Measurements from ENCODE around the gene MACROD2.

The MACROD2 gene

DNA sequence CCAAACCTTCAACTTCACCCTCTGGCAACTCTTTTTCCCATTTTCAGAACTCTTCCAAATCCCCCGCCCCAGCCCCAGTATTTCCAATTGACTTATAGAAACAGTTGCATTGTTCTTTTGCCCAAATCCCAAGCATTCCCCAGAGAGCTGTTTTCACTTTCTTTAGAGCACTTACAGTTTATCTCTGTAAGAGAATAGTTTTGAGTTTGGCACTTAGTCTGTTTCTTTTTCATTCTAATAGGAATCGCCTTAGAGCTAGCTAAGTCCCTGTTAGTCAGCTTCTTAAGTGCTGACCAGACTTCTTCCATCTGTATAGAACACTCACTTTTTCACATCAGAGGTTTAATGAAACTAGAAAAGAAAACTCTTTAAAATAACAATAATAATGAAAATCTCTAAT, 716.3 kb downstream of the MACROD2 start:
- DNase-seq: no peak

DNA sequence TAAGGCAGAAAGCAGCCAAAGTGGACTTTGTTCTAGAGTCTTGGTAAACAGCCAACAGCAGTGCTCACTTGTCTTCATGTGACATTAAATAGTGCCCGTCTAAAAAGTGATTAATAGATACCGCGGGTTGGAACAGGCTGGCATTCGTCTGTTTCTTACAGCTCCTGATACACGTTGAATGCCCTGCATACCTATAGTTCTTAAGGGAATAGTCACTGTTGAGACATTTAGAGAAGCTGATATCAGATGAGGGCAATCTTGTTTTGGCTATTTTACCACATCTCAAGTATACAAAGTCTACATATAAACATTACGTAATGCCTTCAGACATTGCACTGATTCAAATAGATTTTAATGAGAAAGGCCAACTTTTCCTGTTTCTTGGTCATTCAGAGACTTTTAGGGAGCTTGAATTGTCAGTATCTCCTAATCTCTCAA, 717.0 kb downstream of the MACROD2 start:
- DNase-seq (no peak), ATAC-seq (no peak)

More for the DNA sequence above, 716.3 kb downstream of the MACROD2 start:
- no peak for ATAC-seq

DNA sequence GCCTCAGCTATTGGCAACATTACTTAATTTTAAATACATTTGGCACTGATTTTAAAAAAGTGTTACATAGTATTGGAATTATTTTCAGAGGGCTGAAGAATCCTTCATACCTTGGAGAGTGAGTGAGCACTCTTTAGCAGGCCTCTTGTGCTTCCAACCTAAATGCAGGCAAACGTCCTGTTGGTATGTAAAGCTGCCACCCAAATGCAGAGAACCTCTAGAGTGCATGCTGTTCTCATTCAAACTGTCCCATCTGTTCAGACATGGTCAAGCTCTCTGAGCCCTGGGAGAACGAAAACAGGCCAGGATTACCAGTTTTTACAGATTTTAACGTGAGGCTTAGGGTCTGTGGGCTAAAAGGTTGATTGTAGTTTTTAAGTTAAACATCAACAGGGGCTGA, 720.1 kb downstream of the MACROD2 start:
- DNase-seq (no peak), ATAC-seq (no peak)

DNA sequence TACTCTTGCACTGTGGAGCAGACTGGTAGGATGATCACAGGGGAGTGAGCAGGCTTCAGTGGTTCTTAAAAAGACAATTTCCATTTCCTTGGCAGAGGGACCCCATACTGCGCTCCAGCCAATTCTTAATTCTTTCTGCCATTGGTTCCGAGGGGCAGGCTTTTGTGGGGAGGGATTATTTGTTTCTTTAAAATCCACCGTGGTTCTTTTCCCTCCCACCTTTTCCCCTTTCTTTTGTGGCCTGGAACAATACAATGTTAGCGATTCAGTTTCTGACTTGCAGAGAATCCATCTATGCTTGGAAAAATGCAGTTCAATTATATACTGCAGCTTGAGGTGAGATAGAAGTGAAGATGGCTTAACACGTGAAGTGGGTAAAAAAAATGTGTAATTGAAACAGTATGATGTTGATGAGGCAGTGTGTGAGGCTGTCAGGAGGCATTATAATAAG, 721.1 kb downstream of the MACROD2 start:
- ATAC-seq: no peak
- DNase-seq: no peak

DNA sequence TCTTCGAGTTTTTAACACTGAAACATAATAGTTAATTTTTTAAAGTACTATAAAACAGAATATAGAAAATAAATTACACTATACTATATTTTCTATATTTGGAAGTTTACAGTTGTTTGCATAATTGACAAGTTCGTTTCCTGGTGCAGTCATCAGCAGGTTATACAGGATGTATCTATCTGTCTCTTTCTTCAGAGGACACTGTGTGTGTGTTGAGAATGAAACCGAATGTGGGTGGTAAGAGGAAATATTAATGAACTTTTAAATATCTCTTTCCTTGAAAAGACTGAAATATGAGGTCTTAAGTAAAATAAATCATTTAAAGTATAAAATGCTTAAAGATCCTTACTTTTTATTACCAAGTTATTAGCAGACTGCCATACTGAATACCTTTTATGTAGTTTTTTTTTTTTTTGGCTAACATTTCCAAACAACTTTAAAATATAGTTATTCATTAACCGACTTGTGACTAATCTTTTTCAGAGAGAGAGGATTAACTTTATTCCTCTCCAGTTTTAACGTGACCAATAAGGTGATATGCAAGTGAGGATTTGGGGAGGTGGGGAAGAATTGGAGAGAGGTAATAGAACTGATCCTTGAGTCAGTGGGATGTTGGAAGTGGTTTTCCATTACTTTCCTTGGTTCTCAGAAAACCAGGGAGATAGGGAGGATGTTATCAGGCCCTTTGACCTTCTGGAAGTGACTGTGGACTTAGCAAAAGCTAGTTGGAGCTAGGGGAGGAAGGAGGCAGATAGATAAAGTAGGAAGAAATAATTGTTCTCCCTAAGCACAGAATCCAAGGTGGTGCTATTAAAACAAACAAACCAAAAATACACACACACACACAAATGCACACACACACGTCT, 722.1 kb downstream of the MACROD2 start:
- no peak for ATAC-seq
- no peak for DNase-seq

DNA sequence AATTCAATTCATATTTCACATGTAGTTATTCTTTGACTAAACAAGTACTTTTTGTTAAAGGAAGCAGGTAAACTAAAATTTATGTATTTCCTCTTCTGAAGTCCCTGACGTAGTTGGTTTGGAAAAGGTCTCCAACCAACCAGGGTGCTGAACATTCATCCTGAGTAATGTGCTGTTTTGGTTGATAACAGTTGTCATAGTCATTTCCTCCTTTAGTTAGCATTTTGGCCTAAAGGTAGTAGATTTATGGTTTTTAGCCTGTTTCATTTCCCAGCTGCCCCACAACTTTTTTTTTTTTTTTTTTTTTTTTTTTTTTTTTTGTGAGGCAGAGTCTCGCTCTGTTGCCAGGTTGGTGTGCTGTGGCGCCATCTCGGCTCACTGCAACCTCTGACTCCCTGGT, 724.9 kb downstream of the MACROD2 start:
- no peak for ATAC-seq
- no peak for DNase-seq

DNA sequence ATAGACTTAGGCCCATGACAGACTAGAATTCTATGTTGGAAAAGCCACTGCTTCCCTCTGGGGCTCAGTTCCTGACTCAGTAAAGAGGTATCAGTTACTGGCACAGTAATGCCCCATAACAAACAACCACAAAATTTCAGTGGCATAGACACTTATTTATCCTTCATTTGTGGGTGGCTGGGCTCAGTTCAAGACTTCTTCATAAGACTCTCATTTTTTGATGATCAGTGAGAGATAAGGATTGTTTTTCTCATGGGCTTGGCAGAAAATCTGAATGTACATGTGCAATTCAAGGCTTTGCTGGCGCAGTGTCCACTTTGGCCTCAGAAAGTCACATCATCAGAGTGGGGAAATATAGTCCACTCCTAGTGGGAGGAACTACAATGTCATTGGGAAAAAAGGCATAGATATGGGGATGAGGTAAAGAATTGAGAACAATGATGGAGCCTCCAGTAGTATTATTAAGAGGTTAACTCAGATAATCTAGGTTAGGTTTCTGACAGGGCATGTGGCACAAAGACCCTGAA, 726.7 kb downstream of the MACROD2 start:
- ATAC-seq: no peak
- DNase-seq: no peak

DNA sequence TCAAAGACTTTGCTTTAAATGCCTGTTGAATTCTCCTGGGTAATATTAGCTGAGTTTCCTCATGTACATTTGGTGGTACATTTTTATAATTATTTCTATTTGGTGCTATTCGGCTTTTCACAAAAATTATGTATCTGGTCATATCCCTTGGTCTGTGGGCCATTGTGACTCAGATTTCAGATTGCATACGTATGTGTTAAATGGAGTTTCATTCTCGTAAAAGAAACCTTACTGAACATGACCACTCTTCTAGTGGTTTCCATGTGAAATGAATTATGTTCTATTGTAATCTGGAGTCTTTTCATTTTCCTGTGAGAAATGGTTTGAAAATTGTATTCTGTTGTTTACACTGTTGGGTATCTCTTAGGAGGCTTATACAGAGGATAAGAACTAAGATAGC, 728.3 kb downstream of the MACROD2 start:
- DNase-seq (no peak), ATAC-seq (no peak)

DNA sequence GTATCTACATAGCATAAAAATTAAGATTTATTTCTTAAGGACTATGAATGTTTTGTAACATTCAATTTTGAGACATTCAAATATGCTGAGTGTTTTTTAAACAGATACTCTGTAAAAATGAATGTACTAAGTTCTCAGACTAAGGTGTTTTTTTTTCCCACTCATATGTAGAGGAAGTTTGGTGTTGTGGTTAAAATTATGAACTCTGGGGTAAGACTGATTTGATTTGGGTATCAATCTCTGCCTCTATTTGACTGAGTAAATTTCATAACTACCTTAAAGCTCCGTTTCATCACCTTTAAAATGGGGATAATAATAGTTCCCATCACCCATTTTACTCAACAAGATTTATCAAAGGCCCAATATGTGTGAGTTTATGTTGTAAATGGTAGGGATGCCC, 728.7 kb downstream of the MACROD2 start:
- no peak for DNase-seq
- no peak for ATAC-seq

DNA sequence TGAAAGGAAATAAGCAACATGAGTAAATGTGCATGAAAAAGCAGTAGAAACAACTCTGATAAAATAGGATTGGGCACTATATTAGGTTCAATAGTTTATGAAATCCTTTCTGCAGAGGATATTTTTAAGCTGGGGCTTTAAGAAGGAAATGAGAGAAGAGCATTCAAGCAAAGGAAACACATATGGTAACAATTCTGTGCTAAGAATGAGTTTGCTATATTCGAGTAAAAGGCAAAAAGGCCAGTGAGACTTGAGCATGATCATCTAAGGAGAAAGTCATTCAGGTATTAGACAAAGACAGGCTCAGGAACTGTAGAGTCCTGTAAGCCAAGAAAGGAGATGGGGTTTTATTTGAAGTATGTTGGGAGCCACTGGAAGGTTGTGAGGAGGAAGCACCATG, 729.2 kb downstream of the MACROD2 start:
- ATAC-seq (no peak), DNase-seq (no peak)

DNA sequence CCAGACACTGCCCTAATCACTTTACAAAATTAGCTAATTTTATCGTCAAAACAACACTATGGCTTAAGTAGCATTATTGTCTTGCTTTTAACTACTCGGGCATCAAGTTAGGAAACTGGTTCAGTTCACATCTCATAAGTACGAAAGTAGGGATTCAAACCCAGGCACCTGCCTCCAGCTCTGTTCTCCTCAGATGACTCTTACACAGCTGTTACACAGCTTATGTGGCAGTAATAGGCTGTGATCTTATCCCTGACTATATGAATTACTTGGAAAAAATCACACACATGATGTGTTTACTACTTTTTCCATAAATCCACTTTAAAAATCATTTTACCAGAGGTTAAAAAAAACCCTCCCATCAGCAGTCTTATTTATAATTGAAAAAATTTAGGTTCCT, 731.3 kb downstream of the MACROD2 start:
- ATAC-seq (no peak), DNase-seq (no peak)

DNA sequence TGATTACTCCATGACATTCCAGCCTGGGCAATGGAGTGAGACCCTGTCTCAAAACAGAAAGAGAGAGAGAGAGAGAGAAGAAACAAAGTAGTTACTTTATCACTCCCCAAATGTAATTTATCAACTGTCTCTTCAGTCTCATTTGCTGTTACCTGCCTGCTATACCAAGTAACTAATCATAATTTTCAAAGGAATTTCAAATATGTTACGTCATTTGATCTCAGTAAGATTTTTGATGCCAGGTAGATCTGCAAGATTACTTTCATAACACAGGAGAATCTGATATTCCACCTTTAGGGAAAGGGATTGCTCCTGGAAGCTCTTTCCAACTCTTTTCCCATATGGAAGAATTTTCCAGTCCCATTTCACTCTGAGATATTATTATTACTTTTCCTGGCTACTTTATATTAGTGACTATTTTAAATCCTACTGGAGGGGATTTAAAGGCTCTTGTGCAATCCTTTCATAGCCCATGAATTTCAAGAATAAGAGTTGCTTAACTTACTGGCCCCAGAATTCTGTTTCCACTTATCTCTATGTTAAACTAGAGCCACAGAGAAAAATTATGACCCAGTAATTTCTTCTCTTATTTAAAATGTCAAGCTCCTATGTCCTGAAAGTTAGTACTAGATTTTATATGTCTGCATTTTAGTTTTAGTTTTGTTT, 732.3 kb downstream of the MACROD2 start:
- no peak for DNase-seq
- ATAC-seq: no peak

DNA sequence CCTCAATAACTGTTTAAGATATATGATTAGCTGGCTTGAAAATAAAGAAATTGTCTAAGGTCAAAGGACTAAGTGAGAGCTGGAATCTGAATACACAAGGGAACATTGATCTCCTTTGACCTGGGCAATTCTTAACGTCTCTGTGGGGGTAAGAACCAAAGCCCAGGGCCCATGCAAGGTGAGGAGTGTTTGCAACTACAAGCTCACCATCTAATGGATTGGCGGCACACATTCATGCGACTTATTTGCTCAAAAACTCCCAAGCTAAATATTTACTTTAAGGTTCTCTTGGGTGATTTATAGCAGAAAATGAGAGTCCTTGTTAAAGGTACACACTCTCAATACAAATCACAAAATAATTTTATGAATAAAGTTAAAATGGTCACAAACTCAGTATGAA, 734.1 kb downstream of the MACROD2 start:
- DNase-seq (no peak), ATAC-seq (no peak)

DNA sequence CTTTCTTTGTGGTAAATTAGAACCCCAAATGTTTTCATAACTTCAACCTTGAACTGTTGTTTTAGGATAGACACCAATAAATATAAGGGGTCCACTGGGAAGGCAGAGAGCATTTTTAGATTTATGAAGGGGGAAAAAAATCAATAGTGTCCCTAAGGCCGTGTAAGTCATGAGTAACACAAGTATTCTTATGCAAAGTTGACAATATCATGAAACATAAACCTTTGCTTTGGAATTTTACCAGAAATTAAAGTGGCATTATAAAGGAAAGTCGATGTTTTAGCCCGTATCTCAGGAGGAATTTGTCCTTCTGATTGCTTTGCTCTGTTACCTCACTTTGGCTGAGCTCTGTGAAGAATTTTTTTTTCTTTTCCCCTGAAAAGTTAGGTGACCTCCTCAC, 737.0 kb downstream of the MACROD2 start:
- ATAC-seq: no peak
- DNase-seq: no peak

DNA sequence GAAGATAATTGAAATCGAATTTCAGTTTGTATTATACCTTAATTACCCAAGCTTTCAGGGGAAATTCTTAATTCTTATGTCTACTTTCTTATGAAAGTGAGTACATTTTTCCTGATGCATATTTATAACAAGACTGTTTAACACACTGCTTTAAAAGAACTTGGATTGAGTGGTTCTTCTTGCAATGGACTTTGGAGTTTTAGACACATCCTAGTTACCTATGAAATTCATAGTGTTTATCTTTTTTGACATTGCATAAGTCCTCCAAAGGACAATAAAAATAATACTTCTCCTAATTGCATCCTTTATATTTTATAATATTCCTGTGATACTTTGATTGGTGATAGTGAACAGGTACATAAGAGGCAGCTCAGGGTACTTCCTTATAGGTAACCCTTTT, 737.7 kb downstream of the MACROD2 start:
- no peak for ATAC-seq
- no peak for DNase-seq

DNA sequence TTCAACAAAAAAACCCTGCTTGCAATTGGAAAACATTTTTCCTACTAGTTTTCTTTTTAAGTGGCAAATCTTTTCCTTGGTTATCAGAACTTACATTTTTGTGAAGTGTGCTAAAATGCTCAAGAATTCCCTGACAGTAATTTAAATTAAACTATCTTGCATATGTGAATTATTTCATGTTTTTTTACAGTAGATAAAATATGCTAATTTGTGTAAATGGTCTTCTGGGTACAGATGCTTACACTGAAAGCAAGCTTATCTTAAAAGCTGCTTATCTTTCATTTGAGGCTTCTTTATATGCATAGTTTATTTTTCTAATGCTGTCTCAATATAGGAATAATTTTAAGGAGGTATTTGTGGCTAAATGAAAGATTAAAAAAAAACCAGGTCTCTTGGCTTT, 745.1 kb downstream of the MACROD2 start:
- ATAC-seq: no peak
- DNase-seq: no peak

DNA sequence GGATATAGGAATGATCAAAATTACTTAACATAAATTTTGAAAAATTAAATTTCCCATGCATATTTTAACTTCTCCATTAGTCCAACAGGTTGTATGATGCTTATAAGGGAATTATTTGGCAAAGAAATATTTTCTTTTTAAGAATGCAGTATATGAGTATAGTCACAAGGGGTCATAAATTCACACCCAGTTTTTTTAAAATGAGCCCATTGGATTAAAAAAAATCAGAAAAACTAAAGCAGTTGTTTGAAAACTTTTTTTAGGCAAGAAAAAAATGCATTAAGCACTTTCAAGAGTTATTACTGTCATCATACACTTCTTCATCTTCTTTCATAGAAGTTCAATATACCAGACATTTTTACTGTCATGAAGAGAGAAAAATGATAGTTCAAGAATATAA, 746.3 kb downstream of the MACROD2 start:
- ATAC-seq: no peak
- no peak for DNase-seq

DNA sequence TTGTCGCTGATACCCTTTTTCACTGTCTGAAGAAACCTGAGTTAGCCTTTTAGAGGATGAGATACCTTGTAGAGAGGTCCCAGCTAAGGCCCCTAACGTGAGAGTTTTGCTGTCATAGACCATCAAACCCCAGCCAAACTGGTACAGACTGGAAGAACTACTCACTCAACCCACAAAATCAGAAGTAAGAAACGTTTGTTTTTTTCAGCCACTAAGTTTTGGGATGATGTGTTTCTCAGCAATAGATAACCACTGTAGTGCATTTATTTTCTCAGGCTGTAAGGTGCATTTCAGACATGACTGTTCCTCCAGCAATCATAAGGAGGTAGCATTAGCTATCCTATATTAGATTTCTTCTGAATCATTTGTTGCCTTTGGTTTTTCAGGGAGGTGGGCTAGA, 749.4 kb downstream of the MACROD2 start:
- no peak for DNase-seq
- no peak for ATAC-seq

DNA sequence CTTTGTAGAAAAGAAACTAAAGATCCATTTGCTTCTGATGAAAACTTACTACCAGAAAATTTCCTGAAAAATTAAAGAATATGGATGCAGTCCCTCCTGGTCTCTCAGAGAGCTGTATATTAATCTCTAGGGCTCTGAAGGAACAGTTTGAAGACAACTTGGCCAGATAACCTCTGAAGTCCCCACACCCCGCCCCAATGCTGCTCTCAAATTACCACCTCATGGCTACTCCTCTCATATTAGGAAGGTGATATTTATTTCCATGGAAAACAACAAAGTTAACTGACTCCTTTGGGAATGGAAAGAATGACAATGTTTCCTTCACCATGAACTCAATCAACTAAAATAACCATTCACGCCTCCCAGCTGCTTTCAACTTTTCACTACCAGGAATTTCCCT, 750.5 kb downstream of the MACROD2 start:
- ATAC-seq: no peak
- DNase-seq: no peak

DNA sequence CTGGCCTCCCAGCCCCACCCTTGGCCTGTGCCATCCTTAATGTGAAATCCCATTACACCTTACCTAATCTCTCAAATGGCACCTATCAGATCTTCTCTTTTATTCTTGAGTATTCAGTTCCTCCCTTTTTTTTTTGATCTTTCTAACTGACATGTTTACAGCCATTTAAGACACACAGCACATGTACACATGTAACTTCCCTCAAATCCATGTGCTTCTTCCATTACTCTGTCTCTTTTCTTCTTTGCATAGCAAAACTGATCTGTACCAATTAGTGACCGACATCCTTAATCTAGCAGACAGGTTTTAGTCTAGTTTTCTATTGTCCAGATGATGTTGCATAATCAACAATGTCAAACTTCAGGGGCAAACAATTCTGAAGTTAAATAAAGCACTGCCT, 755.9 kb downstream of the MACROD2 start:
- DNase-seq (no peak), ATAC-seq (no peak)

DNA sequence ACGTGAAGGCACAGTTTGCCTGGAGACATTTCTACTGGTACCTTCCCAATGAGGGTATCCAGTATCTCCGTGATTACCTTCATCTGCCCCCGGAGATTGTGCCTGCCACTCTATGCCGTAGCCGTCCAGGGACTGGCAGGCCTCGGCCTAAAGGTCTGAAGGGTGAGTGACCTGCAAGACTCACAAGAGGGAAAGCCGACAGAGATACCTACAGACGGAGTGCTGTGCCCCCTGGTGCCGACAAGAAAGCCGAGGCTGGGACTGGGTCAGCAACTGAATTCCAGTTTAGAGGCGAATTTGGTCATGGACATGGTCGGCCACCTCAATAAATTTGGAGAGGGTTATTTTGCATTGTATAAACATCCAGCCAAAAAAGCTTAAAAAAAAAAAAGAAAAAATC, 762.4 kb downstream of the MACROD2 start:
- no peak for DNase-seq
- ATAC-seq: no peak

DNA sequence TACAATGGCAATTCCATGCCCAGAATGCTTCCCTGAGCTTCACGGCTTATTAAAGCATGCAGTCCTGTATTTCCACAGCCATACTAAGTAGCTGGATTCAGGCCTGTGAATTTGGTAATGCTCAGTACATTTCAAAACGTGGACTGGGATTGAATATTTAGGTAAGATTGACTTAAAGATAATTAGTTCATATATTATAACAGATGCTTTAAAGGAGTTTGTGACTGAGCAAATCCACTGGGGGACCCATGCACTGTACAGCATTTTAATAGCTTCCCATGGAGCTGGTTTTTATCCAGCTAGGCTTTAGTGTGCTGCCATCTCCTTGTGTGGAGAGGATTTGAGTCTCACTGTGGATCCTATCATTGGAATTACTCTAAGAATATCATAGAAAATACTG, 763.0 kb downstream of the MACROD2 start:
- ATAC-seq: no peak
- no peak for DNase-seq

DNA sequence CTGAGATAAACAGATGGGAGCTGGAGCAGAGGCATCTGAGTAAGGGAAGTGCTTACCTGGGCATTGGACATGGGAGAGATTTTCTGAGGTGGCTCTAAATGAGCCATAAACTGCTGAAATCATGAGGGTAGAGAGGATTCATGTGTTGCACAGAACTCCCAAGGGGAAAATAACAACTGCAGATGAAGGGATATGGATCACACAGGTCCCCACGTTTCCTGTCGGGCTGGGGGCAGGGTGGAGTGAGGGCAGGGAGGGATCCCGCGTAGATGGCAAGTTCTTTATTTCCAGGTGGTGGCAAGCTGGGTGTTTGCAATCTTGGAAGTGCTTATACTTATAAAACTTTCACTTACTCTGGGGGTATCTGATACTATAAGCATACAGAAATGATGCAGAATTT, 764.7 kb downstream of the MACROD2 start:
- no peak for ATAC-seq

DNA sequence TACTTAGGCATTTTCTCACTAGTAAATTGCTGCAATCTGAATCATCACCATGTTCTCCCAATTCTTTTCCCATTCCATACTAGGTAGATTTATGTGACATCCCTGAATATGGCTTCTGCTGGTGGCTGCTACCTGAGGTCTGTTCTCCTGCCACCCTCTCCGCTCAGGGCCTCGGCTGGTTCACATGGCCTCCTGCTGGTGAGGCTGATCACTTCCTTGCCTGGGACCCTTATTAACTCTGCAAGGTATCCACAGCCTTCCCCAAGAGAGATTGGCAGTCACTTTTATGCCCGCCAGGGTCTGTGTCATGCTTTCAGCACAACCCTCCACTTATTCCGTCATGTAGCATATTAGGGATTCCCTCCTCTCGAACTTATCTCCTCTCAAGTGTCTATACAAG, 766.6 kb downstream of the MACROD2 start:
- DNase-seq (no peak), ATAC-seq (no peak)

More for the DNA sequence above, 764.7 kb downstream of the MACROD2 start:
- DNase-seq: no peak

All from stimulated activated naive CD8-positive, alpha-beta T cell treated with anti-CD3 and anti-CD28 coated beads, Interleukin-15, Interleukin-2, amounts not matched to agents 100 U/mL and 50 U/mL, for 24 hours (primary cell).